Neural cell (in vitro differentiated cells): ENCODE data around the gene NUDT3. TPM values are rescaled to one million over a fixed set of nuclear protein-coding genes. Genes with fewer than 3 reads are reported as not detected.

Experiments
- H2AFZ ChIP-seq: fragments of 200-600, 300-800 bp; sonication (generic), shearing (Covaris generic); 2 replicates; pipeline ENCODE4 v1.6.0; 2014; ENCODE audit warnings: low read depth, mild to moderate bottlenecking, antibody characterized with exemption, low read length, moderate library complexity
- H3F3A ChIP-seq: fragments of 200-600 bp; shearing (Covaris generic); 2 replicates; pipeline ENCODE4 v1.6.1; 2016; ENCODE audit warnings: mild to moderate bottlenecking, moderate library complexity, mixed read lengths, antibody characterized with exemption, low read length; ENCODE audit not compliant: insufficient read depth, poor library complexity, severe bottlenecking
- H3K27ac ChIP-seq: fragments of 200-600, 300-800 bp; sonication (generic), shearing (Covaris generic); 2 replicates; pipeline ENCODE4 v1.5.1; 2014; ENCODE audit warnings: mild to moderate bottlenecking, low read length, moderate library complexity
- H3K27me3 ChIP-seq: fragments of 300-800, 200-600 bp; sonication (generic), shearing (Covaris generic); 2 replicates; pipeline ENCODE4 v1.6.0; 2014; ENCODE audit warnings: mild to moderate bottlenecking, low read depth, low read length, moderate library complexity; ENCODE audit not compliant: insufficient read depth
- H3K36me3 ChIP-seq: fragments of 300-800, 200-600 bp; sonication (generic), shearing (Covaris generic); 2 replicates; pipeline ENCODE4 v1.5.1; 2014; ENCODE audit warnings: mild to moderate bottlenecking, antibody characterized with exemption, low read length, moderate library complexity; ENCODE audit not compliant: insufficient read depth
- H3K4me2 ChIP-seq: fragments of 300-800, 200-600 bp; sonication (generic), shearing (Covaris generic); 2 replicates; pipeline ENCODE4 v1.6.0; 2014; ENCODE audit warnings: mild to moderate bottlenecking, low read length
- H3K4me3 ChIP-seq: fragments of 300-800, 200-600 bp; sonication (generic), shearing (Covaris generic); 2 replicates; pipeline ENCODE4 v1.5.1; 2014; ENCODE audit warnings: mild to moderate bottlenecking, low read length, moderate library complexity
- H3K79me2 ChIP-seq: fragments of 200-600 bp; shearing (Covaris generic); replicated peaks from 2 replicates; pipeline ENCODE4 v1.6.0; 2014; ENCODE audit warnings: mild to moderate bottlenecking, low read length, moderate library complexity; ENCODE audit not compliant: insufficient read depth
- H3K9ac ChIP-seq: fragments of 300-800, 200-600 bp; sonication (generic), shearing (Covaris generic); 2 replicates; pipeline ENCODE4 v1.6.1; 2016; ENCODE audit warnings: mild to moderate bottlenecking, low read length, mixed read lengths
- H3K9me2 ChIP-seq: fragments of 200-600 bp; shearing (Covaris generic); 2 replicates; pipeline ENCODE4 v1.6.1; 2016; ENCODE audit warnings: mild to moderate bottlenecking, low read length, mixed read lengths; ENCODE audit not compliant: insufficient read depth
- H3K9me3 ChIP-seq: fragments of 200-600, 300-800 bp; sonication (generic), shearing (Covaris generic); 2 replicates; pipeline ENCODE4 v1.6.1; 2016; ENCODE audit warnings: mild to moderate bottlenecking, mixed run types, low read length, moderate library complexity, mixed read lengths
- H4K20me1 ChIP-seq: fragments of 200-600 bp; shearing (Covaris generic); 2 replicates; pipeline ENCODE4 v1.6.1; 2016; ENCODE audit warnings: mild to moderate bottlenecking, mixed run types; ENCODE audit not compliant: insufficient read depth
- EP300 ChIP-seq: fragments of 450-650 bp; conservative IDR thresholded peaks from 2 replicates; pipeline ENCODE4 v1.6.1; 2014; ENCODE audit warnings: antibody characterized with exemption, mild to moderate bottlenecking, moderate library complexity; ENCODE audit not compliant: poor library complexity, severe bottlenecking
- EZH2 ChIP-seq: fragments of 200-600, 300-800 bp; shearing (Covaris generic), sonication (generic); IDR thresholded peaks from 2 replicates; pipeline ENCODE4 v1.6.1; 2014; ENCODE audit warnings: antibody characterized with exemption, low read length, borderline replicate concordance, mild to moderate bottlenecking; ENCODE audit not compliant: insufficient read depth, poor library complexity, severe bottlenecking
- MXI1 ChIP-seq: fragments of 450-650 bp; conservative IDR thresholded peaks from 2 replicates; pipeline ENCODE4 v1.6.1; 2014; ENCODE audit warnings: antibody characterized with exemption, mild to moderate bottlenecking; ENCODE audit not compliant: poor library complexity, severe bottlenecking
- POLR2AphosphoS5 ChIP-seq: IDR thresholded peaks from 2 replicates; pipeline ENCODE4 v1.6.1; 2012
- RAD21 ChIP-seq: fragments of 450-650 bp; conservative IDR thresholded peaks from 2 replicates; pipeline ENCODE4 v1.6.1; 2014; ENCODE audit warnings: antibody characterized with exemption, mild to moderate bottlenecking, moderate library complexity
- REST ChIP-seq: IDR thresholded peaks from 2 replicates; pipeline ENCODE4 v1.6.1; 2012; ENCODE audit warnings: borderline replicate concordance
- SMC3 ChIP-seq: fragments of 450-650 bp; conservative IDR thresholded peaks from 2 replicates; pipeline ENCODE4 v1.6.1; 2014; ENCODE audit warnings: antibody characterized with exemption, mild to moderate bottlenecking, moderate library complexity; ENCODE audit not compliant: poor library complexity
- TAF1 ChIP-seq: IDR thresholded peaks from 2 replicates; pipeline ENCODE4 v1.6.1; 2012; ENCODE audit warnings: low read depth
- polyA plus RNA-seq: library from polyadenylated mRNA; depleted of rRNA; stranded (reverse); fragments of >200 nt; gene quantifications from 2 replicates; pipeline ENCODE4 v1.2.3, GENCODE V29; 2014
- TF ChIP-seq, protein P1 (sequence below): fragments of 450-650 bp; IDR thresholded peaks from 2 replicates; pipeline ENCODE4 v1.5.1; 2014; ENCODE audit warnings: antibody characterized with exemption, mild to moderate bottlenecking, moderate library complexity; ENCODE audit not compliant: poor library complexity, severe bottlenecking

The NUDT3 gene
- polyA plus RNA-seq, 1 donor from 2014 or later: 80.2 TPM

GRCh38 chr6:34359418-34360158, 32.9 kb downstream of the NUDT3 start:
- TF ChIP-seq, protein P1, sequence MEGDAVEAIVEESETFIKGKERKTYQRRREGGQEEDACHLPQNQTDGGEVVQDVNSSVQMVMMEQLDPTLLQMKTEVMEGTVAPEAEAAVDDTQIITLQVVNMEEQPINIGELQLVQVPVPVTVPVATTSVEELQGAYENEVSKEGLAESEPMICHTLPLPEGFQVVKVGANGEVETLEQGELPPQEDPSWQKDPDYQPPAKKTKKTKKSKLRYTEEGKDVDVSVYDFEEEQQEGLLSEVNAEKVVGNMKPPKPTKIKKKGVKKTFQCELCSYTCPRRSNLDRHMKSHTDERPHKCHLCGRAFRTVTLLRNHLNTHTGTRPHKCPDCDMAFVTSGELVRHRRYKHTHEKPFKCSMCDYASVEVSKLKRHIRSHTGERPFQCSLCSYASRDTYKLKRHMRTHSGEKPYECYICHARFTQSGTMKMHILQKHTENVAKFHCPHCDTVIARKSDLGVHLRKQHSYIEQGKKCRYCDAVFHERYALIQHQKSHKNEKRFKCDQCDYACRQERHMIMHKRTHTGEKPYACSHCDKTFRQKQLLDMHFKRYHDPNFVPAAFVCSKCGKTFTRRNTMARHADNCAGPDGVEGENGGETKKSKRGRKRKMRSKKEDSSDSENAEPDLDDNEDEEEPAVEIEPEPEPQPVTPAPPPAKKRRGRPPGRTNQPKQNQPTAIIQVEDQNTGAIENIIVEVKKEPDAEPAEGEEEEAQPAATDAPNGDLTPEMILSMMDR: no peak
- TF ChIP-seq EZH2 (no peak), RAD21 (no peak), TAF1 (no peak), POLR2AphosphoS5 (no peak), EP300 (no peak), SMC3 (no peak), REST (no peak), MXI1 (no peak)
- Histone ChIP-seq H3K27ac (no peak overlapping the region), H3K9me2 (no peaks in the 10 kb centered on the region), H3K9me3 (no peaks in the 10 kb centered on the region), H3K4me3 (no peak overlapping the region), H3K27me3 (no peaks in the 10 kb centered on the region), H3K36me3 (no peaks in the 10 kb centered on the region), H3K9ac (no peak overlapping the region), H4K20me1 (peaks cover 12% of the 10 kb centered on the region), H2AFZ (no peak overlapping the region), H3K79me2 (peaks cover 55% of the 10 kb centered on the region), H3F3A (no peaks in the 10 kb centered on the region), H3K4me2 (no peak overlapping the region)

DNA sequence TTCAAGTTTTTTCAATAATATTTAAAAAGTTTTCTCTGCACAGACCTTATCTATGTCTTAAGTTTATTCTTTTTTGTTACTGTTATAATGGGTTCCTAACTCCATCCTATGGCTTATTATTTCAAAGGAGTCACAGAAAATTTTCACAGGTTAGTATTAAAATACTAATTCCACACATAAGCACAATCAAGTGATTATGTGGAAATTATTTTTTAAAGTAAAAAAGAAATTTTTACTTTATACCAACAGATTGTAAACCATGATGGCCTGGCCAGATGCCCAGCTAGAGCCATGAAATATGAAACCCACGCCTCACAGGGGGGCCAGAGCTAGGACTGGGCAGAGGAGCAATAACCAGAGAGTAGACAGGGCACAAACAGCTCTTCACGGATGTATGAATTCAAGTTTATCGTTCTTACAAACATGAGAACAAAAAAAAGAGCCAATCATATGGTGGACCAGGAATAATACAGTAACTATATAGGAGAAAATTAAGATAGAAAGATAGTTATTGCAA, 34.0 kb downstream of the NUDT3 start:
- H3K4me2 ChIP-seq: no peak overlapping the region
- H3K9ac ChIP-seq: no peak overlapping the region
- TF ChIP-seq, protein P1: no peak
- TF ChIP-seq SMC3 (no peak), RAD21 (no peak)
- H3K36me3 ChIP-seq: no peaks in the 10 kb centered on the region
- H3F3A ChIP-seq: no peaks in the 10 kb centered on the region
- peaks cover 48% of the 10 kb centered on the region for H3K79me2 ChIP-seq
- no peaks in the 10 kb centered on the region for H3K9me3 ChIP-seq
- H3K27me3 ChIP-seq: no peaks in the 10 kb centered on the region
- no peak overlapping the region for H2AFZ ChIP-seq
- H4K20me1 ChIP-seq: peaks cover 12% of the 10 kb centered on the region
- no peak overlapping the region for H3K4me3 ChIP-seq
- H3K27ac ChIP-seq: no peak overlapping the region
- no peaks in the 10 kb centered on the region for H3K9me2 ChIP-seq
